HG02938 (cell line): ENCODE data around the gene ALKBH3.

Experiments used
- ATAC-seq: cut with Tn5 transposase; IDR thresholded peaks from one replicate; pipeline ENCODE4 v1.9.1; 2021; ENCODE audit warnings: mild to moderate bottlenecking, moderate library complexity; ENCODE audit not compliant: unreplicated experiment

Gene ALKBH3

DNA sequence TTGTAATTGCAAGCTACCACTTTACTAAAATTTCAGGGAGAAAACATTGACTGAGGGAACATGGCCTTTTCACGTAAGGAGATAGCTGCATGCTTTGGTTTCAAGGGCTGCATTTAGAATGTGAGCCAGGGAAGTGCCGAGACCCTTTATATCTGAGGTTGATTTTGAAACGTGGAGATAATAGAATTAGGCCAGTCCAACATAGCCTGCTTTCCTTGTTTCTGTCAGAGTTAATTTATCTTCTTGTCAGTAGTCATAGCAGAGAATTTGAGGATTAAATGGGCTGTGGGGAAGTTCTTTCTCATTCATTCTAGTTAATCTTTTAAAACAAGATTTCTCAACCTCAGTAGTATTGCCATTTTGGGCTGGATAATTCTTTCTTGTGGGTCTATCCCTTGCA is 12.2 kb downstream of the ALKBH3 start:
- ATAC-seq: no peak

DNA sequence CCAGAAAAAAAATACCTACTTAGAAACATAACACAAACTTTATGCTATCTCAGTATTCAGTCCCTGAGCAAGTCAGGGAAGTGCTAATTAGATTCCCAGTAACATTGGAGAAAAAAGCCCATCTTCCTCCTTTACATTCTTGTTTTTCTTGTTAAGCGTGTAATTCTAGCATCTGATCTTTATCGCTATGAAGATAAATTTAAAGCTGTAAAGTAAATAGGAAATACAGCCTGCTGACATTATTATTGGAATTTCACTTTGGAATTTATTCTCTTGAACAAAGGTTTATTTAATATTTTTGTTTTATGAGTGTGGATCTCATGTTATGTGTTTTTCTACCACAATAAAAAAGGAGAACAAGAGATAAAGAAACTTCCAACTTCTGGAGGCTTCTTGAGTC is 13.9 kb downstream of the ALKBH3 start:
- ATAC-seq: no peak

DNA sequence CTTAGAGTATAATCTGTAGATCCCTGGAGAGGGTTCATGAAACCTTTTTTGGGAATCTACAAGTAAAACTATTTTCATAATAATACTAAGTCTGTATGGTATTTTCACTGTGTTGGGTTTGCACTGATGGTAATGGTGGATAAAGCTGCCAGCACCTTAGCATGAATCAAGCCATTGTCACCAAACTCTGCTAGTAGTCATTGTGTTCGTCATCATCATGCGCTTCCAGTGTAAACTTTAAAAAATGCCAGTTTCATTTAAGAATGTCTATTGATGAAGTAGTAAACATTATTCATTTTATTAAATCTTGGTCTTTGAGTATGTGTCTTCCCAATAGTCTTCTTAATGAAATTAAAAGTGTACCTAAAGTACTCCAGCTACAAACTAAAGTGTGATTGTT is 15.0 kb downstream of the ALKBH3 start:
- ATAC-seq: no peak

DNA sequence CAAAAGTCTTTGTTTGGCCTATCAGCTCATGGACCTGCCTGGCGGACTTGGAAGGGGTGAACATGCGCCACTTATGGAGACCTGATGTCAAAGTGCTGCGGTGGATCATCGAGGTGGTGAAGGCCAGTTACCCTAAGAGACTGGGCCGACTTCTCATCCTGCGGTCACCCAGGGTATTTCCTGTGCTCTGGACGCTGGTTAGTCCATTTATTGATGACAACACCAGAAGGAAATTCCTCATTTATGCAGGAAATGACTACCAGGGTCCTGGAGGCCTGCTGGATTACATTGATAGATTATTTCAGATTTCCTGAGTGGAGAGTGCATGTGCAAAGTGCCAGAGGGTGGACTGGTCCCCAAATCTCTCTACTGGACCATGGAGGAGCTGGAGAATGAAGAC is 17.9 kb downstream of the ALKBH3 start:
- ATAC-seq: no peak

DNA sequence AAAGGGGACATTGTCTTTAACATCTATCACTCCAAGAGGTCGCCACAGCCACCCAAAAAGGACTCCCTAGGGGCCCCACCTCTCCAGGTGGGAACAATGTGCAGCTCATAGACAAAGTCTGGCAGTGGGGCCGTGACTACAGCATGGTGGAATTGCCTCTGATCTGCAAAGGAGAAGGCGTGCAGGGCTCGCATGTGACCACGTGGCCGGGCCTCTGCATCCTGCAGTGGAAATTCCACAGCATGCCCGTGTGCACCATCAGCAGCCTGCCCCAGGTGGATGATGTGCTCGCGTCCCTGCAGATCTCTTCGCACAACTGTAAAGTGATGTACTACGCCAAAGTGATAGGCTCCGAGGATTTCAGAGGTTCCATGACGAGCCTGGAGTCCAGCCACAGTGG is 18.5 kb downstream of the ALKBH3 start:
- no peak for ATAC-seq

DNA sequence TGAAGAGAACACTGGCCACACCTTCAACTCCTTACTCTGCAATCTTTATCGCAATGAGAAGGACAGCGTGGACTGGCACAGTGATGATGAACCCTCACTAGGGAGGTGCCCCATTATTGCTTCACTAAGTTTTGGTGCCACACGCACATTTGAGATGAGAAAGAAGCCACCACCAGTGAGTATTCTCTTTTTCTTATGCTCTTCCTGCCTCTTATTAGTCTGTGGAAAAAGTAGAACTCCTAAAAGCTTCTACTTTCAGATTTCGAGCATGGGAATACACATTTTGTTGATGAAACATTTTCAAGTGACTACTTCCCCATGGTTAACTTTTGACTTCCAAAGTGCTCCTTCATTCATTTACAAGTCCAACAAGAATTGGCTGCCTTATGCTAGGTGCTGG is 20.9 kb downstream of the ALKBH3 start:
- ATAC-seq: no peak

DNA sequence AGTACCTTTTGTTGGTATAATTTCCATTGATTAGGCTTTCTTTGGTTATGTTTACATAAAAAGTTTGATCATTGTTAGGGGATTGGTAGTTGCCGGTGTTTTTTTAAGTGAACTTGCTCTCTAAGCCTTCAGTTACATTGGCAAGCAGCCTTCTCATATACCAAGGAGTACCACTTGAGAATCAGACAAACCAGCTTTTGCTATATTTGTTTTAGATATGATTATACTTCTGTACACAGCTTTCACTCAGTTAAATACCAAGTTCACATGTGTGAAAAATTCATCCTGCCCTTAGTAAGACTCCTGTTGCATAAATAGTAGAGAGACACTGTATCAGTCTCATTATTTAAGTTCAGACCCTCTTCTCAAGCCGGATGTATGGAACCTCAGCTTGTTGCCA is 22.4 kb downstream of the ALKBH3 start:
- no peak for ATAC-seq

DNA sequence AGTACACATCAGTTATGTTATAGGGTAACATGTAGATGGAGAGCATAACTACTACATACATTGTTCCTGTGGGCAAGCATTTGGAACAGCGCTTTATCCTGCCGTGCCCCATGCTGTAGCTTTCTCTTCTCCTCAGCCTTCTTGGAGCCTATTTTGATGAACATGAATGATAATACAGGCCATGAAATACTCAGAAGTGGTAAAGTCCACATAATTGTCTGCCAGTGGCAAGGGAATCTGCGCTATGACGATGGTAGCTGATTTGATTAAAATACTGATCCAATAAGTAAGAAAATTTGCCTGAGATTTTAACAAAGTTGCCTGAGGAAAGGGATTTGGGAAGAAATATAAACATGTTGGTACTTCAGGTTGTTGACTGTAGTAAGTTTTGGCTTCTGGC is 23.3 kb downstream of the ALKBH3 start:
- no peak for ATAC-seq

DNA sequence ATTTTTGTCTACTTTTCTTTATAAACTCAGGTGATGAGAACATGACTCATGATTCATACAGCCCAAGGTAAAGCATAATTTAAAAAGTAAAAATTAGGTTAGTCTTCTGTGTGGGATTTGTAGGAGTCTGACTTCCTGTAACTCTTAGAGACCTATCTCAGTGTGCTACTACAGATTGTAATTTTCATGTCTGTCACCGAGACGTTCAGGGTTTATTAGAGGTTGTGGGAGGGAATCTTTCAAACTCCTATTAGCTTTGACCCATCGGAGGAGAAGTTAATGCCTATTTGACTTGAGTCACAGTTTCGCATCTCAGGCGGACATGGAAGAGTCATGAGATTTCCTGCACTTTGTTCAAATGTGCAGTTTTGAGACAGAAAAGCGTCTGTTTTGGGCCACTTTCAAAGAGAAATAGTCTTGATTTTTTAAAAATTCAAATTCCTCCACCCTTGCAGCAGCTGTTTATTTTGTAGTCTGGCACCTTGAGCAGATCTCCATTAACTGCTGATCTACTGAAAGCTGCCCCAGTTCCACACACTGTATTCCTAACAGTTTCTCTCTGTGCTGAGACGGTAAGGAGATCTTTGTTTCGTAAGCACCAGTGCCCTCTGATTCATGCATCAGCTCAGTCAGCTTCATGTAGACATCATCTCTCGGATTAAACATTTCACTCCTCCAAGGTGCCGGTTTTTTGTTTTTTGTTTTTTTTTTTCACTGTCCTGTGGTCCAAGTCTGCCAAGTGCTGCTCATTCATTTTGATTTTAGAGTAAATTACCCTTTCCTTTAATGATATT is 24.3 kb downstream of the ALKBH3 start:
- ATAC-seq: no peak

DNA sequence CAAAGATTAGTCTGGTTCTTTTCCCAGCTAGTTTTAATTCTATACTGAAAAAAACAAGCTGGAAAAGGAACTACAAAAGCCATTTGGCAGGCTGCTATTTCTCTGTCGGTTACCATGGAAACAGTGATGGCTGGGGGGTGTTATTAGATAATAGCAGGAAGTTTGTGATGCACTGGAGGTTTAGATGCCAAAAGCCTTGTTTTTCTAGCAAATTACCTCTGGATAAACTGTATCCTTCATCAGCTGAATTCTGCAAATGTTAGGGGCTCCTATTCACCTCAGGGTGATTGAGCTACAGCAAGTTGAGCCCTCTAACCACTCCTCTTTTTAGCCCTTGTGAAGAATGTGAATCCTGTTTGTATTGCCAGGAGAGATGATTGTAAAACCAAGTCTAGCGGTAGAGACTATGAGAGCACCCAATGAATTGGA is 25.2 kb downstream of the ALKBH3 start:
- ATAC-seq: no peak

DNA sequence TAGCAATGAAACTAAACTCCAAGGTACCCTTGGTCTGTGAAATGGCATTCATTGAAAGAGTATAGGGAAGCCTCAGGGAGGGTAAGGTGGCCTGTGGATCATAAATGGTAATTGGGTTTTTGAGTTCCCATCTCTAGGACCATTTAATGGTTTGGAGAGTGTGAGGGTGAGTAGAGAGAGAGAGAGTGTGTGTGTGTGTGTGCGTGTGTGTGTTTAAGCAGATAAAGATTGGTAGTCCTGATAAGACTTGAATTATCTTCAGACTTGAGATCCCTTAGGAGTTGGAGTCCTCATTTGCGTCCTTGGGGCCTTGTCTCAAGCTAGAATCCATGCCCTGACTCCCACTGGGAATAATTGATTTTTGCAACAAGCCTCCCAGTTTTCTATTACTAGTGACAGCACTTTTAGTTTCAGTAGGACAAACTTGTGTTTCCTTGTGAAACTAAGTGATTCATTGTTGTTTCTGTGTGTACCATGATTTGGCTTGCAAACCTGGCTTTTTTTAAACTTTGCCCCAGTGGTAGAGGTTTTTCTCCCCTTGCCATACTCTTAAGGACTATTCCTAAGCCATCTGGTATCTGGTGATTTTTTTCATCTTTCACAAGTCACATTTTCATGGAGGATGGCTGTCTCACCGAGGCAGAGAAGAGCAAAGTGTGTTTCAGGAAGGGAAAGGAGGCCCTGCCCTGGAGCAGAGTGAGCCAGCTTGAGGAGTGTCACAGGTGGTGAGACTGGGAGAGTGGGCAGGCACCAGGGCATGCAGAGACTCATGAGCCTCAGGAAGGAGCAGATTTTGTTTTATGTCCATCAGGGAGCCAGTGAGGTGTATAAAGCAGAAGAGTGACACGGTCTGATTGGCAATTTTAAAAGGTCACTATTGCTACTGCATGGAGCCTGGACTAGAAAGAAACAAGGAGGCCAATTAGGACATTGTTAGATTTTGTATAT is 26.7 kb downstream of the ALKBH3 start:
- ATAC-seq: no peak

DNA sequence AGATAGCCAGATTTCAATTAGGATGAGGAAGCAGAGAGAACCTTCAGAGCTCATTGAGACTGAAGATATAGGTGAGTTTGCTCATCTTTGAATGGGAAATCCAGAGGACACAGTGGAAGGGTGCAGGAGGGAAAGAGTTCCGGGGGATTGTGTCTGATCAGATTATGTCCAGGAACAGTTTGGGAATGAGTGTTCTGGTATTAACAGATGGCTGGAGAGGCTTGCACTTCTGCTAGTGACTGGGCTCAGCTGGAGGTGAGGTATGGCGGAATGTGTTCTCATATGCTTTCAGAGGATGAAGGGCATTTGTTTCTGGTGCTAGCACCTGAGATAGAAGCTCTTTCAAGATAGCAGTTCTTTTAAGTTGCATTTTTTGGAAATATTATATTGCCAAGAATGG is 27.6 kb downstream of the ALKBH3 start:
- ATAC-seq: no peak

DNA sequence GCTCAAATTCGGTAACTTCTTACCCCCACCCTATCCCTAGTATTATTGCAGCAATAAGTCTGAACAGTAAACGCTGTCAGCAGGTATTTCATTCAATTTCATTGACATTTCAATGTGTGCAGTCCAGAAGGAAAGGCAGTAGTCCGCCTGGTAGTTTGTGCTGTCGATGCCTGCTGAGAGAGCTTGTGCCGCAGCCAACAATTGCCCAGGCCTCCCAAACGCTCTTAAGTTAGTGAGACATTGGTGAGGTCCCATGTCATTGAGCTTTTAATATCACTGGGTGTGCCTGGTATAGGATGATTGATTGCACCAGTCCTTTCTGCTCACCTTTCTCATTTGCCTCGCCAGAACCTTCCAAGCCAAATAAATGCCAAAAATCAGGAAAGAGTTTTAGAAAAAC is 28.1 kb downstream of the ALKBH3 start:
- ATAC-seq: no peak

DNA sequence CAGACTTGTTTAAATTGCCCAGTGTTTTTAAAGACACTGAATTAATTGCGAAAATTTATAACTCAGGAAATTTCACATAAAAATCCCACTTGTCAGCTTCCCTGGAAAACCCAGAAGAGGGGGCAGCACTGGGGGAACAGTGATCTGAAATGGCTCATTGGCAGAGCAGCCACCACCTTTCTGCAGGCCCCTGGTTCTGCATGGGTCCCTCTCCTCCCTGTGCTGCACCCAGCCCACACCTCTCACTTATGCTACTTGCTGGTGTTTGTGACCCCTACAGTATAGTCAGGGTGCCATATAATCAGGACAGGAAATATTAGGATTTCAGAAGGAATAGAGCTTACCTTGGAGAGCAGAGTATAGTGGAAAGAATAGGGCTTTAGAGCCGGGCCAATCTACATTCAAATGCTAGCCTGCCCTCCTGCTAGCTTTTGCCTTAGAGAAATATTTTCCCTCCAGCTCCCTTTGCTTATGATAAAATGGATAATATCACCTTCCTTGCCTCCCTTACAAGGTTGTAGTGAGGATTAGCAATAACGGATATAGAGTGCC is 33.3 kb downstream of the ALKBH3 start:
- ATAC-seq: no peak

DNA sequence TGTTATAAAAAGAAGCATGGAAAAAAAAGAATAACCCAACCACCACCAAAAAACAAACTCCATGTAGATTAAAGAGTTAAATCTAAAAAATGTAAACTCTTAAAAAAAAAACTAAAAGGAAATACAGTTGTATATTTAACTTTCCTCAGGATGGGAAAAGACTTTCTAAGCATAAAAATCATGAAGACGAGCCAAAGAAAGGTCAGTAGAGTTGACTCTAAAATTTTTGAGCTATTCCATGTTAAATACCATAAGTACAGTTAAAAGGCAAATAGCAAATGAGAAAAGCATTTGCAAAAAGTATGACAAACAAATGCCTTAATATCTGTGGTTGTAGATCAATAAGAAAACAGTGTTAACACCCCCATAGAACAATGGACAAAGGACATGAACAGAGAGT is 33.8 kb downstream of the ALKBH3 start:
- ATAC-seq: no peak

DNA sequence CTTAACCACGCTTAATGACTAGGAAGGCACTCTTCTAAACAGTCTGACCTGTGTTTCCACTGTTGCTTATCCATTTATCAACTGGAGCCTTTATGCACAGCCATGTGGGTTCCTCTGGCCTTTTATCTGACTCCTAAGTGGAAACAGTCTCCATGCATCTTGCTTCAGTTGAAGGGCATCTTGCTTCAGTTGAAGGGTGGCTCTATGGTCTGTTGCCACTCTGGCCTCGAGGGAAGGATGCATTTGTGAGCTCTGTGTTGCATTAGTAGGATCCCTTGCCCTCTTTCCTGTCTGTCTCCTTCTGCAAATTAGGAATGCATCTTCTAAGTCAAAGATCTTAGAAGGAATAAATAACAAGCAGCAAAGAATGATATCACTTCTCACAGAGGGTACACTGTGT is 36.0 kb downstream of the ALKBH3 start:
- ATAC-seq: no peak

DNA sequence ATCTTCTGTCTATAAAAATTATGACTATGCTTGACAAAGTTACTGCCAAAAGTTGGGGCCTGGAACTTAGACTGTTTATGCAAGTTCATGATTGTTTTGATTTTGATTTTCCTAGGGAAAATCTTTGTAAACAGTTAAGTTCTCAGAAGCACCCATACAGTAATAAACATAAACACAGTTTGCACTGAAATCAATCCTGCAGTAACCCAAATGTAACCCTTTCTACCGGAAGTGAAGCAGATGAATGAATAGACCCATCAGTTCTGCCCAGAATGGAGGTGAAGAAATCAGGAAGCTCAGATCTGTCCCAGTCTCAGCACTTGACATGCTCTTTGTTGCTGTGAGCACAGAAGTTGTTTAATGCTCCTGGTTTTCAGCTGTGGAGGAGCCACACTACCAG is 37.2 kb downstream of the ALKBH3 start:
- no peak for ATAC-seq

DNA sequence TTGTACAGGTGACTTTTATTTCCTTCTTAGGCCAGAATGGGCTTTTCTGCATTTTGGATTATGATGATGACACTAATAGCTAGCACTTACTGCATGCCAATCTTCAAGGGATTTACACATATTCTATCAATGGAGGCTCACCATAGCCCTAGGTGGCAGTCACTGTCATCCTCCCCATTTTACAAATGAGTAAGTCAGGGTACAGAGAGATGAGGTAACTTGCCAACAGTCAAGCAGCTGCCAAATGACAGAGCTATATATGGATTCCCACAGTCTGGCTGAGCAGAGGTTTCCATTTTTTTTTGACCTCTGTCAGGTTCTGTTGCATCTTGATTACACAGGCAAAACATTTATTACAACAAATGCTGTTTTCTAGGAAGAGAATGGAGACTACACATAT is 38.0 kb downstream of the ALKBH3 start:
- ATAC-seq: no peak

DNA sequence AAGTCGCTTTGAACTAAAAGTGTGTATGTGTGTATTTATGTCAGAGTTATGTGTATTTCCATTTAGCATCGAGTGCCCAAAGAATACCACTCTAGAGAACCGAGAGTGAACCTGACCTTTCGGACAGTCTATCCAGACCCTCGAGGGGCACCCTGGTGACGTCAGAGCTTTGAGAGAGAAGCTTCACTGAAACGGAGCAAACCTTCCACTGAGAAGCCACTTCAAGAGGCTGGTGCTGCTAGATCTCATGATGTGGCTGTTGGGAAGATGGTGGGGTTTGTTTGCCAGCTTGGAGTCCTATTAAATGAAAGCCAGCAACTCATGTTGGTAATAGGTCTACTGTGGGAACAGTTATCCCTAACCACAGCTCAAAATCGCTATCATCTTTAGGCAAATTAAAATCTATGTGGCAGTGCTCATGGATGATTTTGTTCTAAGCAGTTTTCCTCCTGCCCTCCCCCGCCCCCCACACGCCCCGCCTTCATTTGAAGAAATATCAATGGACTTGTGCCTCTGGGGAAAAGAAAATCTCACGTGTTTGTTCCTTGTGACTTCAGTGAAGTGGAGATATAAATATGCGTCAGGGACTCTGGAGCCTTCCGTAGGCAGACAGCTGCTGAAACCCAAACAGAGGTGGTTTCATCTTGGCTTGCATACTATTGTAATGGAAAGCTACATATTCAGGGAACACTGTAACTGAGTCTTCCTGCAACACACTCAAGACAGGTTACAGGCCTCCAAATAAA is 39.4 kb downstream of the ALKBH3 start:
- ATAC-seq: no peak

DNA sequence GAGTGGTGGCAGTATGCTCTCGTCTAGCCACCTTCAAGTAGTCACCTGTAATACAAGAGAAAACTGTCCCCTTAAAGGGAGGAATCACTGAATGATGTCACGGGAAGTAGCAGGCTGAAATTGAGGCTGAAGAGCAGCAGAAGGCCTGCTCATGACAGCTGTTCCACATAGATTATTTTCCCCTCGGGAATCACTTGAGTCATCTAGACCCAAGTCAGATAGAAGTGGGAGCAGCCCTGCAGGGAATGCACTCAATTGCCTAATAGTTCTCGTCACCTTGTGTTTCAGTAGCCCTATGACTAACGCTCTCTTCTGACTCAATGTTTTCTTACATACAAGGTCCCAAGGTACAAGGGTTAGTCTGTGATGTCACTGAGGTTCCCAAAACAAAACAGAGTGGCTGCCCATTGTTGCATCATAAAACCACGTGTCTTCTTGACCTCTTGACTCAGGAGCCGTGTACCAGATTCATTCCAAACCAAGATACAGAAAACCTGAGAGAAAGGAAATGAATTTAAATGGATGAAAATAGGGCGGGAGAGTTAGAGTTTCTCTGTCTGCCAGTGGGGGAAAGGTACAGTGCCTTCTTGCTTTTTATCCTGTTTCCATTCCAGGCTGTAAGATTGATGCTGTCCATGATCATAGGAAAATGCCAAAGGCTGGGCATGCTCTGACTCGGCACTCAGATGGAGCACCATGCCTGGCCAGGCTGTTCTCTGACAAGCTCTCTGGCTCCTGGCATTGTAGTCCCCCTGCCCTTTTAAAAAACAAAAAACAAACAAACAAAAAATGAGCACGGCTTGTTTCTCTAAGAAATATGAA is 40.2 kb downstream of the ALKBH3 start:
- no peak for ATAC-seq
